HG03045 (cell line): ENCODE data around the gene PLIN4.
"Not testable (repeated sequence)": the region's sequence is repeated elsewhere in the genome, so short reads cannot be mapped to it uniquely, and the experiment has no call there.

Experiments
- ATAC-seq: cut with Tn5 transposase; IDR thresholded peaks from one replicate; pipeline ENCODE4 v1.9.1; 2021; ENCODE audit warnings: mild to moderate bottlenecking, moderate library complexity; ENCODE audit not compliant: unreplicated experiment

The PLIN4 gene

GRCh38 chr19:4527377-4527776, 9.1 kb upstream of the PLIN4 start:
- not testable (repeated sequence) for ATAC-seq

GRCh38 chr19:4525563-4526002, 7.3 kb upstream of the PLIN4 start:
- no peak for ATAC-seq

GRCh38 chr19:4524808-4525562, 6.7 kb upstream of the PLIN4 start:
- no peak for ATAC-seq

- ATAC-seq, result no peak
These were observed 5.2 kb upstream of the PLIN4 start for GRCh38 chr19:4523306-4524110.

GRCh38 chr19:4522291-4523002, 4.2 kb upstream of the PLIN4 start:
- no peak for ATAC-seq

GRCh38 chr19:4521888-4522242, 3.6 kb upstream of the PLIN4 start:
- ATAC-seq, result no peak

GRCh38 chr19:4521170-4521887, 3.0 kb upstream of the PLIN4 start:
- no peak for ATAC-seq

- no peak for ATAC-seq
These were observed 1.4 kb upstream of the PLIN4 start for GRCh38 chr19:4519521-4520277.

GRCh38 chr19:4519172-4519496, 848 bp upstream of the PLIN4 start:
- no peak for ATAC-seq

GRCh38 chr19:4517451-4518057, 732 bp downstream of the PLIN4 start:
- ATAC-seq, result no peak

GRCh38 chr19:4516939-4517300, 1.4 kb downstream of the PLIN4 start:
- ATAC-seq, result no peak

- no peak for ATAC-seq
These were observed 1.9 kb downstream of the PLIN4 start for GRCh38 chr19:4516199-4516938.

- no peak for ATAC-seq
These were observed 2.6 kb downstream of the PLIN4 start for GRCh38 chr19:4515732-4516131.

- ATAC-seq, result no peak
These were observed 5.0 kb downstream of the PLIN4 start for GRCh38 chr19:4513248-4513647.

- ATAC-seq, result no peak
These were observed 6.2 kb downstream of the PLIN4 start for GRCh38 chr19:4512070-4512469.

- ATAC-seq, result no peak
These were observed 6.8 kb downstream of the PLIN4 start for GRCh38 chr19:4511300-4512054.

GRCh38 chr19:4510435-4511255, 7.6 kb downstream of the PLIN4 start:
- no peak for ATAC-seq

GRCh38 chr19:4508698-4509097, 9.6 kb downstream of the PLIN4 start:
- no peak for ATAC-seq
